ENCODE data around the gene IFI6.

The IFI6 gene

DNA sequence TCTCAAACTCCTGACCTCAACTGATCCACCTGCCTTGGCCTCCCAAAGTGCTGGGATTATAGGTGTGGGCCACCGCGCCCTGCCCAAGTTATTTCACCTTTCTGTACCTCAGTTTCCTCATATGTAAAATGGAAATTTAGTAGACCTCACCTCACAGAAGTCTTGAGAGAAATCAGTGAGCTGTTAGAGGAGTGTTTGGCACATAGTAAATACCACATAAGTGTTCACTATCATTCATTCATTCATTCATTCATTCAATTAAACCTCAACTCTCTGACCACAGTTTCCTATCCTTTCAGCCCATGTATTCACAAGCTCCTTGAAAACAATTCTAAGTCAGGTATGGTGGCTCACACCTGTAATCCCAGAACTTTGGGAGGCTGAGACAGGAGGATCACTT is 33.2 kb downstream of the IFI6 start:
- no peak overlapping the region for H2AK5ac ChIP-seq (ENCODE audit: low read depth, low read length)
- no peak overlapping the region for H2BK120ac ChIP-seq (ENCODE audit: low read depth, low read length)
- no peak overlapping the region for H3K23ac ChIP-seq (ENCODE audit: low read depth, low read length, poor library complexity)
- H3K14ac ChIP-seq (ENCODE audit: low read length) = no peak overlapping the region
- H2BK15ac ChIP-seq (ENCODE audit: low read length) = no peak overlapping the region
- no peak overlapping the region for H3K4me2 ChIP-seq (ENCODE audit: insufficient read depth, low read length, poor library complexity, severe bottlenecking)
- no peak overlapping the region for H2BK12ac ChIP-seq (ENCODE audit: low read length)
- H3K18ac ChIP-seq (ENCODE audit: low read length) = no peak overlapping the region
- H3K27me3 ChIP-seq (ENCODE audit: control insufficient read depth in 3 of 3, insufficient read depth in 3 of 3, low read depth in 1 of 3, low read length in 3 of 3) = peaks cover 0 to 21% (median 14%) of the 10 kb centered on the region in 3 experiments
- no peak overlapping the region for H2BK5ac ChIP-seq (ENCODE audit: low read length)
- peaks cover 0 to 3% of the 10 kb centered on the region in 2 donors for H3K4me1 ChIP-seq (ENCODE audit: control insufficient read depth in 2 of 2, insufficient read depth in 1 of 2, low read depth in 1 of 2, low read length in 2 of 2)
- no peak overlapping the region for H4K91ac ChIP-seq (ENCODE audit: low read depth, low read length, poor library complexity)
- no peak overlapping the region for H3K4ac ChIP-seq (ENCODE audit: low read length)
- DNase-seq (ENCODE audit: low spot score) = no peak
- H3K4me3 ChIP-seq (ENCODE audit: low read length in 2 of 2) = no peak overlapping the region
- H3K79me1 ChIP-seq (ENCODE audit: low read depth, low read length) = no peaks in the 10 kb centered on the region
- H3K9ac ChIP-seq (ENCODE audit: low read depth, low read length, poor library complexity) = no peak overlapping the region
- H3K27ac ChIP-seq (replicated peaks; ENCODE audit: low read length) = no peak overlapping the region
- no peaks in the 10 kb centered on the region for H3K9me3 ChIP-seq (replicated peaks in 1 of 2; ENCODE audit: control insufficient read depth in 2 of 2, insufficient read depth in 1 of 2, low read depth in 1 of 2, low read length in 2 of 2)
- no peak overlapping the region for H2AFZ ChIP-seq (ENCODE audit: low read length)
- H3K36me3 ChIP-seq (replicated peaks in 1 of 2; ENCODE audit: control insufficient read depth in 2 of 2, insufficient read depth in 2 of 2, low read length in 2 of 2) = no peaks in the 10 kb centered on the region
- no CpG with 5 or more reads among the region's 2 CpGs for WGBS, 2 donors (ENCODE audit: extremely low coverage in 2 of 2, insufficient read length in 2 of 2, insufficient replicate concordance in 1 of 2)
- H4K8ac ChIP-seq (ENCODE audit: low read depth, low read length) = no peak overlapping the region

DNA sequence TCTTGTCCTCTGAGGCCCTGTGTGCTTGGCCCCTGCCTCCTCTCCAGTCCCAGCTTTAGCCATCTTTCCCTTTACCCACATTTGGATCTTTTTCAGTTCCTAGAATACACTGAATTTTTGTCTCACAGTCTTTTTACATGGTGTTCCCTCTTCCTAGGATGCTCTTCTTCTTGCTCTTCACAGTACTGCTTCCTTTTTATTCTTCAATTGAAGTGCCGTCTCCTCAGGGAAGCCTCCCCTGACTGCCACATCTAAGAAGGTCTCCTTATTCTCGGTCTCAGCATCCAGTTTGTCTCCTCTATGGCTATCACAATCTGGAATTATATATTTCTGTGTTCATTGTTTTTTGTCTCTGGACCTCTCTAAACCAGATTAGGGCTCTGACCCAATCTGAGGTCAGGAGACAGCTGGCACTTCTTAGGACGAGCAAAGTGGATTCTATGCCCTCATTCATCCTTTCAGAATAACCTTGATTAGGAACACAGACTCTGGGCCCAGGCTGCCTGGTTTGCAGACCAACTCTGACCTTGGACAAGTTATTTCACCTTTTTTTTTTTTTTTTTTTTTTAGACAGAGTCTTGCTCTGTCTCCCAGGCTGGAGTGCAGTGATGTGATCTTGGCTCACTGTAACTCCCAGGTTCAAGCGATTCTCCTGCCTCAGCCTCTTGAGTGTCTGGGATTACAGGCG is 33.8 kb downstream of the IFI6 start:
- Histone ChIP-seq H4K91ac (ENCODE audit: low read depth, low read length, poor library complexity) (no peak overlapping the region), H3K18ac (ENCODE audit: low read length) (no peak overlapping the region), H2BK15ac (ENCODE audit: low read length) (no peak overlapping the region), H3K36me3 (replicated peaks in 1 of 2; ENCODE audit: control insufficient read depth in 2 of 2, insufficient read depth in 2 of 2, low read length in 2 of 2) (no peaks in the 10 kb centered on the region), H3K27me3 (ENCODE audit: control insufficient read depth in 3 of 3, insufficient read depth in 3 of 3, low read depth in 1 of 3, low read length in 3 of 3) (peaks cover 0 to 27% (median 15%) of the 10 kb centered on the region in 3 experiments), H3K4me1 (ENCODE audit: control insufficient read depth in 2 of 2, insufficient read depth in 1 of 2, low read depth in 1 of 2, low read length in 2 of 2) (peaks cover 0 to 3% of the 10 kb centered on the region in 2 donors), H3K4me2 (ENCODE audit: insufficient read depth, low read length, poor library complexity, severe bottlenecking) (no peak overlapping the region), H3K14ac (ENCODE audit: low read length) (no peak overlapping the region), H3K9ac (ENCODE audit: low read depth, low read length, poor library complexity) (no peak overlapping the region), H3K27ac (replicated peaks; ENCODE audit: low read length) (no peak overlapping the region), H3K79me1 (ENCODE audit: low read depth, low read length) (no peaks in the 10 kb centered on the region), H2BK120ac (ENCODE audit: low read depth, low read length) (no peak overlapping the region), H3K23ac (ENCODE audit: low read depth, low read length, poor library complexity) (no peak overlapping the region), H3K9me3 (replicated peaks in 1 of 2; ENCODE audit: control insufficient read depth in 2 of 2, insufficient read depth in 1 of 2, low read depth in 1 of 2, low read length in 2 of 2) (no peaks in the 10 kb centered on the region), H3K4me3 (ENCODE audit: low read length in 2 of 2) (no peak overlapping the region), H2AFZ (ENCODE audit: low read length) (no peak overlapping the region), H3K4ac (ENCODE audit: low read length) (no peak overlapping the region), H4K8ac (ENCODE audit: low read depth, low read length) (no peak overlapping the region), H2AK5ac (ENCODE audit: low read depth, low read length) (no peak overlapping the region), H2BK5ac (ENCODE audit: low read length) (no peak overlapping the region), H2BK12ac (ENCODE audit: low read length) (no peak overlapping the region)
- WGBS, 2 donors (ENCODE audit: extremely low coverage in 2 of 2, insufficient read length in 2 of 2, insufficient replicate concordance in 1 of 2) = no CpG with 5 or more reads among the region's 5 CpGs
- no peak for DNase-seq (ENCODE audit: low spot score)

DNA sequence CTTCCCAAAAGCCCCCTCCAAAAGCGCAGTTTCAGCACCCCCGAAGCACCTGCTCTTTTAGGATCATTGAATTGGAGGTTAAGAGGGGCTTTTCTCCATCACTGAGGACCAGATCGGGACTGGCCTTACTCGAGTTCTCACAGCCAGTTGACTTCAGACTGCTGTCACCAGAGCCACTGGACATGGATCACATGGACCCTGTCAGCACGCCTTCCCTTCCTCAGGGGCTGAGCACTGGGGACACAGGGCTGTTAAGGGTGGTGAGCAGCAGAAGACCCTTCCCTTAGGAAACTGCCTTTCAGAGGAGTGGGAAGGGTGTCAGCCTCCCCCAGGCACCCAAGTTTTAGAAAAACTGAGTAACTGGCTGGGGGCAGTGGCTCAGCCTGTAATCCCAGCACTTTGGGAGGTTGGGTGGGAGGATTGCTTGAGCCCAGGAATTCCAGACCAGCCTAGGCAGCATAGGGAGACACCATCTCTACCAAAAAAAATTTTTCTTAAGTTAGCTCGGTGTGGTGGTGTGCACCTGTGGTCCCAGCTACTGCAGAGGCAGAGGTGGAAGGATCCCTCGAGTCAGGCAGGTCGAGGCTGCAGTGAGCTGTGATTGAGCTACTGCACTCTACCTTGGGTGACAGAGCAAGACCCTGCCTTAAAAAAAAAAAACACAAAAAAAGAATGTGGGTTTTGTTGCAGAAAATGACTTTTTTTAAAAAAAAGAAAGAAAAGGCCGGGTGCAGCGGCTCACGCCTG is 36.4 kb downstream of the IFI6 start:
- Histone ChIP-seq H3K14ac (ENCODE audit: low read length) (no peak overlapping the region), H4K91ac (ENCODE audit: low read depth, low read length, poor library complexity) (no peak overlapping the region), H3K4ac (ENCODE audit: low read length) (no peak overlapping the region), H4K8ac (ENCODE audit: low read depth, low read length) (no peak overlapping the region), H3K4me1 (ENCODE audit: control insufficient read depth in 2 of 2, insufficient read depth in 1 of 2, low read depth in 1 of 2, low read length in 2 of 2) (peaks cover 1 to 14% of the 10 kb centered on the region in 2 donors), H3K9ac (ENCODE audit: low read depth, low read length, poor library complexity) (no peak overlapping the region), H3K9me3 (replicated peaks in 1 of 2; ENCODE audit: control insufficient read depth in 2 of 2, insufficient read depth in 1 of 2, low read depth in 1 of 2, low read length in 2 of 2) (no peaks in the 10 kb centered on the region), H2BK120ac (ENCODE audit: low read depth, low read length) (no peak overlapping the region), H2AK5ac (ENCODE audit: low read depth, low read length) (peak overlapping the region; percentile 0), H3K18ac (ENCODE audit: low read length) (no peak overlapping the region), H3K23ac (ENCODE audit: low read depth, low read length, poor library complexity) (no peak overlapping the region), H3K27ac (replicated peaks; ENCODE audit: low read length) (no peak overlapping the region), H2AFZ (ENCODE audit: low read length) (no peak overlapping the region), H3K79me1 (ENCODE audit: low read depth, low read length) (no peaks in the 10 kb centered on the region), H3K27me3 (ENCODE audit: control insufficient read depth in 3 of 3, insufficient read depth in 3 of 3, low read depth in 1 of 3, low read length in 3 of 3) (peaks cover 0 to 35% (median 15%) of the 10 kb centered on the region in 3 experiments), H2BK15ac (ENCODE audit: low read length) (no peak overlapping the region), H3K4me2 (ENCODE audit: insufficient read depth, low read length, poor library complexity, severe bottlenecking) (no peak overlapping the region), H3K36me3 (replicated peaks in 1 of 2; ENCODE audit: control insufficient read depth in 2 of 2, insufficient read depth in 2 of 2, low read length in 2 of 2) (no peaks in the 10 kb centered on the region), H2BK12ac (ENCODE audit: low read length) (no peak overlapping the region), H3K4me3 (ENCODE audit: low read length in 2 of 2) (no peak overlapping the region), H2BK5ac (ENCODE audit: low read length) (no peak overlapping the region)
- no peak for DNase-seq (ENCODE audit: low spot score)
- WGBS, 2 donors (ENCODE audit: extremely low coverage in 2 of 2, insufficient read length in 2 of 2, insufficient replicate concordance in 1 of 2) = no CpG with 5 or more reads among the region's 11 CpGs

DNA sequence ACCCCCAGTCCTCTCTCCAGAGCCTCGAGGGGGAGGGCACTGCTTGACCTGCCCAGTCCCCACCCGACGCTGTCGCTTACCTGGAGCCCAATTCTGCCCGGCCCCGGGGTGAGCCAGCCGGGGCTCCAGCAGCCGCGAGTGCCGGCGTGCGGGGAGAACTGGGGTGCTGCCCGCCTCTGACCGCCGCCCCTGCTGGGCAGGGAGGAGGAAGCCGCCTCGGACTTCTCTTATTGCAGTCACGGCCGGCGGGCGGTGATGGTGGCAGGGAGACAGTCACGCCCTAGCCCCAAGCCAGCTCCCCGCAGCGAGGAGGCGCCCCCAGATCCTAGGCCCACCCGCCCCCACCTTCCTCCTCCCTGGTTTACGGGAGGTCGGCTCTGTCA is 37.0 kb downstream of the IFI6 start, which contains the start of gene FGR:
TSS of gene FGR (minus strand) at position 201 of the 383 bp plus-strand sequence. CDS start 11,269 bp downstream, outside the sequence.
- no CpG with 5 or more reads among the region's 28 CpGs for WGBS, 2 donors (ENCODE audit: extremely low coverage in 2 of 2, insufficient read length in 2 of 2, insufficient replicate concordance in 1 of 2)
- H3K9me3 ChIP-seq (replicated peaks in 1 of 2; ENCODE audit: control insufficient read depth in 2 of 2, insufficient read depth in 1 of 2, low read depth in 1 of 2, low read length in 2 of 2) = no peaks in the 10 kb centered on the region
- H3K23ac ChIP-seq (ENCODE audit: low read depth, low read length, poor library complexity) = peak within 1 kb of the TSS; percentile 46
- peak within 1 kb of the TSS; percentile 50 for H2AFZ ChIP-seq (ENCODE audit: low read length)
- no peak within 1 kb of the TSS for H2BK12ac ChIP-seq (ENCODE audit: low read length)
- H3K9ac ChIP-seq (ENCODE audit: low read depth, low read length, poor library complexity) = no peak within 1 kb of the TSS
- no peak within 1 kb of the TSS for H2BK120ac ChIP-seq (ENCODE audit: low read depth, low read length)
- peaks cover 0 to 36% (median 15%) of the 10 kb centered on the region in 3 experiments for H3K27me3 ChIP-seq (ENCODE audit: control insufficient read depth in 3 of 3, insufficient read depth in 3 of 3, low read depth in 1 of 3, low read length in 3 of 3)
- peak within 1 kb of the TSS; percentile 69 for H3K4me2 ChIP-seq (ENCODE audit: insufficient read depth, low read length, poor library complexity, severe bottlenecking)
- H2AK5ac ChIP-seq (ENCODE audit: low read depth, low read length) = peak within 1 kb of the TSS; percentile 8
- H4K91ac ChIP-seq (ENCODE audit: low read depth, low read length, poor library complexity) = no peak within 1 kb of the TSS
- peaks cover 1 to 17% of the 10 kb centered on the region in 2 donors for H3K4me1 ChIP-seq (ENCODE audit: control insufficient read depth in 2 of 2, insufficient read depth in 1 of 2, low read depth in 1 of 2, low read length in 2 of 2)
- peak within 1 kb of the TSS; percentile 56 for H2BK5ac ChIP-seq (ENCODE audit: low read length)
- no peaks in the 10 kb centered on the region for H3K36me3 ChIP-seq (replicated peaks in 1 of 2; ENCODE audit: control insufficient read depth in 2 of 2, insufficient read depth in 2 of 2, low read length in 2 of 2)
- peak within 1 kb of the TSS; percentile 27 for H2BK15ac ChIP-seq (ENCODE audit: low read length)
- DNase-seq (ENCODE audit: low spot score) = no peak
- no peak within 1 kb of the TSS for H4K8ac ChIP-seq (ENCODE audit: low read depth, low read length)
- peak within 1 kb of the TSS in 1 of 2 donors; percentile 72 for H3K4me3 ChIP-seq (ENCODE audit: low read length in 2 of 2)
- H3K4ac ChIP-seq (ENCODE audit: low read length) = no peak within 1 kb of the TSS
- no peak within 1 kb of the TSS for H3K27ac ChIP-seq (replicated peaks; ENCODE audit: low read length)
- no peaks in the 10 kb centered on the region for H3K79me1 ChIP-seq (ENCODE audit: low read depth, low read length)
- no peak within 1 kb of the TSS for H3K14ac ChIP-seq (ENCODE audit: low read length)
- peak within 1 kb of the TSS; percentile 86 for H3K18ac ChIP-seq (ENCODE audit: low read length)

All from neuronal stem cell (in vitro differentiated cells).